ENCODE measurements around the gene UBA3. TPM values are rescaled to one million over a fixed set of nuclear protein-coding genes. Genes with fewer than 3 reads are reported as not detected.
A peak's percentile ranks its signal among the peaks of the same experiment; 100 is the strongest.

The UBA3 gene
- total and polyA plus RNA-seq, 2 experiments from 2014 or later: 73.7 to 118 TPM

DNA sequence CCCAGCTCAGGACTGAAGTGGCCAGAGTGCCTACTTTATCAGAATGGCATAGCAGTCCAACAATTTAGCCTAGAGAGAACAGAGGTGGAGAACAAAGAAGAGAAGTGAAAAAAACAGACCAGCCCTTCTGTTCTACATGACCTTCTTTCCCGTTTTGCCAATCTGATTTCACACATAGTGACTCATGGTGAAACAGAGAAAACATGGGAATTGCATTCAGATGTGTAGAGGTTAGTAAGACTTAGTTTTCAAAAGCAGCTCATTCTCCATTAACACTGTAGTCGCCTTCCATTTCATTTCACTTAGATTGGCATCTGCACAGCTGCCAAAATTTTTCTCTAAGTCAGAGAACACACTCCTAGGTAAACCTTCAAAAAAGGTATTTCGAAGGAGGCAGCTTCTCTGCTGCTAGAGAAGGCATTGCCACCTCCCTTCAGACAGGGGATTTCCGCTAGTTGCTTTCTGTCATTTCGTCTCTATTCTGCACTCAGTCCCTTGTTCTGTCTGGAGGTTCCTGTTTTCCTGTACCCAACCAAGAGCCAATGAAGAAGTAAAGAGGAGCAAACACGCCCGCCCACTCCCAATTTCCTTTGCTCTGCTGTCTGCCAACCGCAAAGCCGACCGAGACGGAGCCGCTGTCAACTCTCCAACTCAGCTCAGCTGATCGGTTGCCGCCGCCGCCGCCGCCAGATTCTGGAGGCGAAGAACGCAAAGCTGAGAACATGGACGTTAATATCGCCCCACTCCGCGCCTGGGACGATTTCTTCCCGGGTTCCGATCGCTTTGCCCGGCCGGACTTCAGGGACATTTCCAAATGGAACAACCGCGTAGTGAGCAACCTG is 4.4 kb upstream of the UBA3 start, which contains the start of gene ARL6IP5:
Gene ARL6IP5 (plus strand): TSS at position 612 of the 842 bp plus-strand sequence. CDS start 111 bp downstream, at position 723.
- Histone ChIP-seq H3K27me3 (no peaks in the 10 kb centered on the region), H3K4me1 (ENCODE audit: low read depth) (peaks cover 59% of the 10 kb centered on the region), H3K9me3 (ENCODE audit: low read depth) (no peaks in the 10 kb centered on the region), H3K27ac (peak within 1 kb of the TSS; percentile 85), H3K36me3 (no peaks in the 10 kb centered on the region), H3K4me3 (peak within 1 kb of the TSS; percentile 97)
- TF ChIP-seq, protein P1, sequence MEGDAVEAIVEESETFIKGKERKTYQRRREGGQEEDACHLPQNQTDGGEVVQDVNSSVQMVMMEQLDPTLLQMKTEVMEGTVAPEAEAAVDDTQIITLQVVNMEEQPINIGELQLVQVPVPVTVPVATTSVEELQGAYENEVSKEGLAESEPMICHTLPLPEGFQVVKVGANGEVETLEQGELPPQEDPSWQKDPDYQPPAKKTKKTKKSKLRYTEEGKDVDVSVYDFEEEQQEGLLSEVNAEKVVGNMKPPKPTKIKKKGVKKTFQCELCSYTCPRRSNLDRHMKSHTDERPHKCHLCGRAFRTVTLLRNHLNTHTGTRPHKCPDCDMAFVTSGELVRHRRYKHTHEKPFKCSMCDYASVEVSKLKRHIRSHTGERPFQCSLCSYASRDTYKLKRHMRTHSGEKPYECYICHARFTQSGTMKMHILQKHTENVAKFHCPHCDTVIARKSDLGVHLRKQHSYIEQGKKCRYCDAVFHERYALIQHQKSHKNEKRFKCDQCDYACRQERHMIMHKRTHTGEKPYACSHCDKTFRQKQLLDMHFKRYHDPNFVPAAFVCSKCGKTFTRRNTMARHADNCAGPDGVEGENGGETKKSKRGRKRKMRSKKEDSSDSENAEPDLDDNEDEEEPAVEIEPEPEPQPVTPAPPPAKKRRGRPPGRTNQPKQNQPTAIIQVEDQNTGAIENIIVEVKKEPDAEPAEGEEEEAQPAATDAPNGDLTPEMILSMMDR (IDR thresholded peaks at IDR 0.05; ENCODE audit: low read depth, low read length): no peak
- DNase-seq (ENCODE audit: low read depth in 1 of 2, low spot score in 1 of 2): peak; percentile 94 to 96

DNA sequence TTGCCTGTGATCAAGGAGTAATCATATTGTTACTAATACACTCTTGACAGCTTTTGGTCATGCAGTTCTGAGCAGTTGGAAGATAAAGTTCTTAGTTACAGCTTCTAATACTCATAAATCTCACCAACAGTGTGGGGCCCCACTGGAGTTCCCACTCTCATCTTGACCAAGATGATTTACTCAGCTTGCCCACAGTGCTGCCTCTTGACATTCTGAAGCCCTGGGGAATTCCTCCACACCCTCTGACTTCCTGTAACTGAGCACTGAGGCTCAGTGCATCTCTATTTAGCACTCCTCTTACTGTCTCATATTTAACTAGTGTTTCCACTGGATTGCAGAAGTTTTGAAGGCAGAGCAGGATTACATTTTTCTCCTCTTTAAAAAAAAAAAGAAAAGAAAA is 2.6 kb upstream of the UBA3 start:
- Histone ChIP-seq H3K27ac (peak overlapping the region; percentile 62), H3K4me3 (no peak overlapping the region), H3K27me3 (no peaks in the 10 kb centered on the region), H3K9me3 (ENCODE audit: low read depth) (no peaks in the 10 kb centered on the region), H3K36me3 (no peaks in the 10 kb centered on the region), H3K4me1 (ENCODE audit: low read depth) (peaks cover 53% of the 10 kb centered on the region)
- DNase-seq (ENCODE audit: low read depth in 1 of 2, low spot score in 1 of 2): peak; percentile 58 to 76
- TF ChIP-seq, protein P1 (IDR thresholded peaks at IDR 0.05; ENCODE audit: low read depth, low read length): no peak

DNA sequence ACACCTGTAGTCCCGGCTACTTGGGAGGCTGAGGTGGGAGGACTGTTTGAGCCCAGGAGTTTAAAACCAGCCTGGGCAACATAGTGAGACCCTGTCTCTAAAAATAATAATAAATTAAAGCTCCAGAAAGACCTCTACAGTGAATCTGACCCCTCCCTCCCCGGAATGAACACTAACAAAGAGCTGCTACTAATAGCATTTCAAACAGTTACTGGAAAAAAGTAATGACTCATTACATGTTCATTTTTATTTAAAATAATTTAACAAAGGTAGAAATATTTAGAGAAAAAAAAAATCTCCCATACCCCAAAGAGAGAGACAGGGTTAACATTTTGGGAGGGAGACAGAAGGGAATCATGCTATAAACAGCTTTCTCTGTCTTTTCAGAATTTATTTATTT is 2.2 kb upstream of the UBA3 start:
- Histone ChIP-seq H3K27me3 (no peaks in the 10 kb centered on the region), H3K27ac (peak overlapping the region; percentile 62), H3K9me3 (ENCODE audit: low read depth) (no peaks in the 10 kb centered on the region), H3K4me3 (no peak overlapping the region), H3K4me1 (ENCODE audit: low read depth) (peaks cover 49% of the 10 kb centered on the region), H3K36me3 (no peaks in the 10 kb centered on the region)
- TF ChIP-seq, protein P1 (IDR thresholded peaks at IDR 0.05; ENCODE audit: low read depth, low read length): no peak
- no peak for DNase-seq (ENCODE audit: low read depth in 1 of 2, low spot score in 1 of 2)

DNA sequence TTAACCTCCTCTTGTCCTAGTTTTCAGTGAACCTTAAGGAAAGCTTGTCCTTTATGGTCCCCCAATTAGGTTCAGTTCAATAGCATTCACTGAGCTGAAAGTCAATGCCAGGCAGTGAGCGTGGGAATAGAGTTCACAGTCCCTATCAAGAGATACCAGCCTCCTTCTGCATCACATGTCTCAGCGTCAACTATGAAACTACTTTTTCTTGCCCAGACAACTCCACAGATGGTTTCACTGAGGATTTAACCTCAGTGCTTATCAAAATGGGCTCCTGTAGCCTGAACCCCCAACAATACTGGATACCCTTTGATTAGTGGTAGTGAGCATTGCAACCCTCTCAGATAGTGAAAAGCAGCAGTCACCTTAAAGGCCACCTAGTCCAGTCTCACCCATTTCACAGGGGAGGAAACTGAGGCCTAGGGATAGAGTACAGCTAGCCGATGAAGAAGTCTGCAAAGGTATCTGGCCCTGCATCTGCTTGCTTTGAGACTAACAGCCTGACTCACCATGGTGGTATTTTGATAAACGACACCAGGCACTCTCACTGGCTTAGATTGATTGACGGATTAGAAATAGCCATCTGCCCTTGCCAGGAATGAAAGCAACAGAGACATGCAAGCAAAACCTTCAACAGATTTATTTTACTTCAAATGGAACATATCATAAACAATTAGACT is 1.6 kb upstream of the UBA3 start:
- peak overlapping the region; percentile 62 for H3K27ac ChIP-seq
- no peak for DNase-seq (ENCODE audit: low read depth in 1 of 2, low spot score in 1 of 2)
- TF ChIP-seq, protein P1 (IDR thresholded peaks at IDR 0.05; ENCODE audit: low read depth, low read length): no peak

DNA sequence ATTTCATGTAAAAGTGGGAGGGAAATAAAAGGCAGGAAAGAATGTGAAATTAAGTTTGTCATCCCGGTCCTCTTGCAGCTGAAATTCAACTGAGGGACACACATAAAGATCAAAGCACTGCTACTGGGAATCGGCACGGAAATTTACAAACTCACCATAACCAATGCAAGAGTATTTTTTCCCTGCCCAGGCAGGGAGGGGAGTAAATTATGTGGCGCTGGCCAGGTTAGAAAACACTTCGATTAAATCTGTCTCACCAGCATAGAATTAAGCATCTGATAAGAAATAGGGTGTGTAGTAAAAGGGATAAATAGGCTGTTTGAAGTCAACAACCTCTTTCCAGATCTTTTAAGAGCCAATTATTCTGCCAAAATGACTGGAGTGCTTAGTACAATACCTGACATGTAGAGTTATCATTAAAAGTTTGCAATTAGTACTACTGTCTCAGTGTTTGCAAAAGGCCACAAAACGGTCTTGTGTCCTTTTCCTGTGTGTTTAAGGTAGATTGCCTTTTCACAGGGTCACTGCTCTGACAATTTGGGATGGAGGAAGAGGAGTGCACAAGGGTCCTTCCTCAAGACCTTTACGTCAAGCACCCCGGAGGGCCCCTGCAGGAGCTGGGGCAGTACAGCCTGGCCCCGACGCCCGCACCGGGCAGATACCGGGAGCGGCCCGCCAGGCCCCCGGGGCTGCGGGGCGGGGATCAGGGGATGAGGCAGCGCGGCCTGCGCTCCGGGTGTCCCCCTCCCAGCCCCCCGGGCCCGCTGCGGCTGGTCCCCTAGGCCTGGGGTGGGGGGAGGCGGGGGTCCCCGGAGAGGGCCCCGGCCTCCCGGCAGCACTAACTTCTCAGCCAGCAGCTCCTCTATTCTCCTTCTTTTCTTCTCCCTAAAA is 651 bp downstream of the UBA3 start:
- no peaks in the 10 kb centered on the region for H3K27me3 ChIP-seq
- peak overlapping the region; percentile 93 for H3K27ac ChIP-seq
- peak overlapping the region; percentile 96 for H3K4me3 ChIP-seq
- peak in 1 of 2 donors; percentile 43 for DNase-seq (ENCODE audit: low read depth in 1 of 2, low spot score in 1 of 2)
- peaks cover 32% of the 10 kb centered on the region for H3K4me1 ChIP-seq (ENCODE audit: low read depth)
- TF ChIP-seq, protein P1 (IDR thresholded peaks at IDR 0.05; ENCODE audit: low read depth, low read length): no peak
- H3K36me3 ChIP-seq: peaks cover 4% of the 10 kb centered on the region
- no peaks in the 10 kb centered on the region for H3K9me3 ChIP-seq (ENCODE audit: low read depth)

More for the DNA sequence above, 1.6 kb upstream of the UBA3 start:
- Histone ChIP-seq H3K4me1 (ENCODE audit: low read depth) (peaks cover 42% of the 10 kb centered on the region), H3K9me3 (ENCODE audit: low read depth) (no peaks in the 10 kb centered on the region), H3K4me3 (no peak overlapping the region), H3K27me3 (no peaks in the 10 kb centered on the region), H3K36me3 (no peaks in the 10 kb centered on the region)

All from cardiac muscle cell (in vitro differentiated cells and primary cell).